Cardiac fibroblast (primary cell): ENCODE results near the gene FAM171A1.

Source experiments
- DNase-seq, 2 donors: peaks; one replicate each; pipeline versions ENCODE4 v3.0.0 to v3.0.0-alpha.2; 2010; ENCODE audit warnings: low read depth in 2 of 2
- H3K4me3 ChIP-seq, 2 donors: replicated peaks in 1 of 2; 1 replicate in 1 of 2; 2 replicates in 1 of 2; pipeline ENCODE4 v1.5.1; 2011; ENCODE audit warnings: low read depth in 2 of 2, low read length in 2 of 2, mild to moderate bottlenecking in 2 of 2, moderate library complexity in 1 of 2
- TF ChIP-seq, protein P1 (sequence below): IDR thresholded peaks from one replicate; pipeline ENCODE4 v1.5.1; 2011; ENCODE audit warnings: low read depth, mild to moderate bottlenecking, low read length, inconsistent platforms

Gene FAM171A1

DNA sequence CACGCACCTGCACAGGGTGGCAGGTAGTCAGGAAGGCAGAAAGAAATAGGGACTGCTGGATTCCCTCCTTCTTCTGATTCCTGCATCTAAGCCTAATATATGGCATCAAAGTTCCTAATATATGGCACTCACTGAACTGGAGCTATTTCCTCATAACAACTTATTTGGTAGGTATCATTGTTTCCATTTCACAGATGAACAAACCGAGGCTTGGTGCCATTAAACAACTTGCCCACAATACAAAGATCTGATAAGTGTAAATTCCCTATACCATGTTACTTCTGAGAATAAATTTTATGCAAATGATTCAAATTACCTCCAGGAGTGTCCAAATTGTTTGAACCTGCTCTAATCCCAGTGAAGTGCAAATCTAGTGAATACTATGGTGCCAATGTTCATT, 2.1 kb upstream of the FAM171A1 start:
- H3K4me3 ChIP-seq: no peak overlapping the region
- no peak for DNase-seq
- TF ChIP-seq, protein P1, sequence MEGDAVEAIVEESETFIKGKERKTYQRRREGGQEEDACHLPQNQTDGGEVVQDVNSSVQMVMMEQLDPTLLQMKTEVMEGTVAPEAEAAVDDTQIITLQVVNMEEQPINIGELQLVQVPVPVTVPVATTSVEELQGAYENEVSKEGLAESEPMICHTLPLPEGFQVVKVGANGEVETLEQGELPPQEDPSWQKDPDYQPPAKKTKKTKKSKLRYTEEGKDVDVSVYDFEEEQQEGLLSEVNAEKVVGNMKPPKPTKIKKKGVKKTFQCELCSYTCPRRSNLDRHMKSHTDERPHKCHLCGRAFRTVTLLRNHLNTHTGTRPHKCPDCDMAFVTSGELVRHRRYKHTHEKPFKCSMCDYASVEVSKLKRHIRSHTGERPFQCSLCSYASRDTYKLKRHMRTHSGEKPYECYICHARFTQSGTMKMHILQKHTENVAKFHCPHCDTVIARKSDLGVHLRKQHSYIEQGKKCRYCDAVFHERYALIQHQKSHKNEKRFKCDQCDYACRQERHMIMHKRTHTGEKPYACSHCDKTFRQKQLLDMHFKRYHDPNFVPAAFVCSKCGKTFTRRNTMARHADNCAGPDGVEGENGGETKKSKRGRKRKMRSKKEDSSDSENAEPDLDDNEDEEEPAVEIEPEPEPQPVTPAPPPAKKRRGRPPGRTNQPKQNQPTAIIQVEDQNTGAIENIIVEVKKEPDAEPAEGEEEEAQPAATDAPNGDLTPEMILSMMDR: no peak

DNA sequence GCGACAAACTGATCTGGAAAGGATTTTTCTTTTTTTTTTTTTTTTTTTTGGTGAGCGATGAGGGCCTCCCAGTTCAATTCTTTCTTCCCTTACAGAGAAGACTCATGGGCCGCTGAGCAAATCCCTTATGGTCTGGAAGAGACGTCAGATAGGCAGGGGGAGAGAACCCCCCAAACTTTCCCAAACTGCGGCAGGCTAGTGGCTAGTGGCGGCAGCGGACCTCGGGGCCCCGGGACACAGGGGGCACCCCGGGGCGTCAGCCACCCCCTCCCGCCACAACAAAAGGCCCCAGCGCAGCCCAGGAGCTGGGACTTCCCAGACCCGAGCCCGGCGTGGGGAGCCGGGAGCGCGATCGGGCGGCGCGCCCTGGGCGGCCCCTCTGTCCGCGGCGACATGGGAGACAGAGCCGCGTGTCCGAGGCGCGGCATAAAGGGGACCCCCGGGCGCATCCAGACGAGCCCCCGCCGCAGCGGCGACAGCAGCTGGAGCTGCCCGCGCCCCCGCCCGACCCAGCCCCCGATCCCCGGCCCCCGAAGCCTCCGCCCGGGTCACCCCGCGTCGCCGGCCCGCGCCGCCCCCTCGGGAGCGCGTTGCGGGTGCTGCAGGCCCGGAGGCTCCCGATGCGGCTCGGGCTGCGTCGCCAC, 755 bp downstream of the FAM171A1 start:
- H3K4me3 ChIP-seq: peak overlapping the region; percentile 59 to 65
- TF ChIP-seq, protein P1: no peak
- peak; percentile 30 to 38 for DNase-seq

DNA sequence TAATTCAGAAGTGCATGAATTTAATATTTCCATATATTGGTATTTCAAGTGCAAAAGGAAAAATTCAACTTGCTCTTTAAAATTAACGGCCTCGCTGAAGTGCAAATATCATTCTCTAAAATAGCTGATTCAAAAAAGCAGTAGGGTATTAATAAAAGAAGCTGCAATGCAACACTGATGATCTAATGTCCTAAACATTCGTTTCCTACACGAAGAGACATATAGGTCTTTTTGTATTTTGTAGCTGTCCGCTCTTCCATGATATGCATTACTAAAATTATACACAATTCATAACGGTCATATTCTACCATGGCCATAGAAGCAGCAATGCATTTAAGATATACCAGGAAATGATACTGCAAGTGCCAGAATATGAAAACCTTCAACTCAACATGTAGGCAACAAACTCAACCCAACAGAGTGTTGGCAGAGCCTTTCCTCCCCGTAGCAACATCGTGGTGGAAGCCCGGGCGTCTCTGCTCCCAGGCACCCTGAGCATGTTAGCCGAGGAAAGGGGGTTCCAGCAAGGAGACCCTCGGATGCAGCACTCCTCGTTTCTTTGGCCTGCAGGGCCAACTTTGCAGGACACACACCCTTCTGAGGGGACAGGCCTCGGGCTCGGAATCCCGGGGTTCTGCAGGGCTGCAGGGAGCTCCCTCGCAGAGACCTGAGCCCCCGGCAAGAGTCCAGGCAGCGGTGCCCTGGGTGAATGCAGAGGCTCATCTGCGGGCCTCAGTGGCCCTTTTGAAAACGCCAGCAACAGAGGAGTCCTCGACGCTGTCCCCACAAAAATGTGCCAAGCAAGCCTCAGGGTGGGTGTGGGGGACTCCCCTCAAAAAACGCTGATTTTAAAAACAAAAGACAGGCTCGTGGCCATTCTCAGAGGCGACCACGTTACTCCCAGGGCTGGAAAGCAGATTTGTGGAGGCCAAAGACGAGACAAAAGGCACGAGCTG, 1.6 kb downstream of the FAM171A1 start:
- DNase-seq: peak; percentile 25 to 27

DNA sequence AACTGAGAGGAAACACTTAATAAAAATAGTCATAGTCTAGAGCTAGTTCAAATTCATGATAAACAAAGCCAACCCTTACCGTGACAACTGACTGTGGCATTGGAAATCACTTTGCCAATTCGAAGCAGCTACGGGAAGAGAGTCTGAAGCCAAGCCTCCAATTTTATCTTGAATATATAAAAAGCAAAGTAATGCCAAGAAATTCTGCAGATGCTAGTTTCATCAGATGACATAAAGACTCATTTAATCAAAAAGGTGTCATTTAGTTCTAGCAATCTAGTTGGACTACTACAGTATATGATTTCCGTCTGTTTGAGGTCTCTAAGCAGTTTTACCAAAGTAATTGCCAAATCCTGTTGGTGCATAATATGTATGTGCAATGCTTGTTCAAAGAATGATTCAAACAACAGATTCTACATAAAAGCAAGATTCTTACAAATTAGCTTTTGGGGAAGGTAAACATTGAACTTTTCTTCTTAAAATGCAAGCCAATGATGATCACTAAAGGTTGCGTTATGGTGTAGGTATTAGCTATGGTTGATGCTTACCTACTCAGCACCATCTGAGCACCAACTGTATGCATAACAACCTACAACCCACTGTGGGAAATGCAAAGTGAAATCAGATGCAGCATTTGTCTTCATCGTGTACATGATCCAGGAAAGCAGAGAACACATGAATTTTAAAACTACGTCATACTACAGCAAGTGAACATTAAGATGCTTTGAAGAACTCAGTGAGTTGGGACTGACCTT, 2.8 kb downstream of the FAM171A1 start:
- DNase-seq: no peak
- TF ChIP-seq, protein P1: no peak
- no peak overlapping the region for H3K4me3 ChIP-seq

More for the DNA sequence above, 1.6 kb downstream of the FAM171A1 start:
- TF ChIP-seq, protein P1: no peak
- peak overlapping the region; percentile 59 to 65 for H3K4me3 ChIP-seq

DNA sequence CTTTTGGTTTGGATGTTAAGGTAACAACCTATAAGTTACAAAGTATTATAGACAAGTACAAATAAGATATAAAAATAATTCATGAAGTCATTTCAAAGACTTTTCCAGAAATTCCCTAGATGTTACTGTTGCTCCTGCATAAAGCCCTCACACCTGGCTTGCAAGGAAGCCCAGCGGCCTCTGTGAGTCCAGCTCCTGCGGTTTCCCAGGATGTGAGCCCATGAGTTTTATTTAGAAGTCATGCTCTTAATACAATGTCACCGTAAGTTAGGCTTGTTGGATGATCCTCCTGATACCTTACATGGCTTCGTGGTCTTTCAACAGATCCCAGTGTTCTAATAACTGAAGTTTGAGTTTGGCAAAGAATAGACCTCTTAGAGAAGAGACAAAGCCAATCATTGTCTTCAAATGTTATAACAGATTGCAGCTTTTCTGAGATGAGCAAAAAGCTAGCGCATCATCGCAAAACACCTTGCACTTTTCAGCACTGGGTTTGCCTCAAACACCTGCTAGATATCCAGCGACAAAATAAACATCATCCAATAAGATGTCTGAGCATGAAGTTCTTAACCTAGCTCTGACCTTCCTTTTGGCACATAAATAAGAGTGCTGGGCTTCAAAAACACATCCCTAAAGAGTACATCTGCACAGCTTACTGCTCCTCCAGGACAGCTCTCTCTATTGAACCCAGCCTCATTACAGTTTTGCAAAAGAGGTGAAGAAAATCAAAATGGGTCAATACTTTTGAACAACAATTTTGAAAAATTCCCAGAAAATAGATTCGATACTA, 3.6 kb downstream of the FAM171A1 start:
- DNase-seq: no peak
- TF ChIP-seq, protein P1: no peak
- H3K4me3 ChIP-seq: no peak overlapping the region

DNA sequence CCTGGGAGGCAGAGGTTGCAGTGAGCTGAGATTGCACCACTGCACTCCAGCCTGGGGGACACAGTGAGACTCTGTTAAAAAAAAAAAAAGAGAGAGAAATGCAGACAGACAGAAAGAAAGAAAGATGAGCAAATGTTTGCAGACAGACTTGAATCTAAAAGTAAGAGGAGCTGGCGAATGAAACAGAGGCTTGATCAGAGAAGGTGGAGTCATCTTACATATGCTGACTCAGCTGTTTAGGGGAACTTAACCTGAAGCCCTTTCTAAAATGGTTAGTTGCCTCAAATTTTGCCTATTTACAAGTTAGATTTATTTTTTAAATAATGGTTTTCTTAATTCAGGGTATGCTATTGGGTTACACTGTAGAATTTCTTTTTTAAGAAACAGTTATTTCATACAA, 5.4 kb downstream of the FAM171A1 start:
- no peak overlapping the region for H3K4me3 ChIP-seq
- TF ChIP-seq, protein P1: no peak
- DNase-seq: no peak
